Measurements from ENCODE around the gene FBLN1.

GRCh38 chr22:45477366-45478107 is 25.1 kb upstream of the FBLN1 start:
- no peak for TF ChIP-seq POLR2A (IDR thresholded peaks at IDR 0.05)
- TF ChIP-seq, protein P1, sequence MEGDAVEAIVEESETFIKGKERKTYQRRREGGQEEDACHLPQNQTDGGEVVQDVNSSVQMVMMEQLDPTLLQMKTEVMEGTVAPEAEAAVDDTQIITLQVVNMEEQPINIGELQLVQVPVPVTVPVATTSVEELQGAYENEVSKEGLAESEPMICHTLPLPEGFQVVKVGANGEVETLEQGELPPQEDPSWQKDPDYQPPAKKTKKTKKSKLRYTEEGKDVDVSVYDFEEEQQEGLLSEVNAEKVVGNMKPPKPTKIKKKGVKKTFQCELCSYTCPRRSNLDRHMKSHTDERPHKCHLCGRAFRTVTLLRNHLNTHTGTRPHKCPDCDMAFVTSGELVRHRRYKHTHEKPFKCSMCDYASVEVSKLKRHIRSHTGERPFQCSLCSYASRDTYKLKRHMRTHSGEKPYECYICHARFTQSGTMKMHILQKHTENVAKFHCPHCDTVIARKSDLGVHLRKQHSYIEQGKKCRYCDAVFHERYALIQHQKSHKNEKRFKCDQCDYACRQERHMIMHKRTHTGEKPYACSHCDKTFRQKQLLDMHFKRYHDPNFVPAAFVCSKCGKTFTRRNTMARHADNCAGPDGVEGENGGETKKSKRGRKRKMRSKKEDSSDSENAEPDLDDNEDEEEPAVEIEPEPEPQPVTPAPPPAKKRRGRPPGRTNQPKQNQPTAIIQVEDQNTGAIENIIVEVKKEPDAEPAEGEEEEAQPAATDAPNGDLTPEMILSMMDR (IDR thresholded peaks at IDR 0.05) = no peak
